ENCODE measurements around the gene C4orf50.

- TF ChIP-seq REST (IDR thresholded peaks at IDR 0.05; ENCODE audit: unreplicated experiment) (no peak), CTCF (conservative IDR thresholded peaks at IDR 0.05; ENCODE audit: low read depth in 2 of 2) (no peak), CREB1 (CRISPR knock-in tag; IDR thresholded peaks at IDR 0.05; ENCODE audit: low read depth) (no peak), EZH2 (IDR thresholded peaks at IDR 0.05; ENCODE audit: low read depth, unreplicated experiment) (no peak), ZNF331 (CRISPR knock-in tag; IDR thresholded peaks at IDR 0.05; ENCODE audit: low read depth) (no peak), POLR2AphosphoS5 (IDR thresholded peaks at IDR 0.05; ENCODE audit: low read depth) (no peak), EZH2phosphoT487 (IDR thresholded peaks at IDR 0.05; ENCODE audit: unreplicated experiment) (no peak), STAT1 (IDR thresholded peaks at IDR 0.05; ENCODE audit: unreplicated experiment) (no peak), ZNF114 (CRISPR knock-in tag; IDR thresholded peaks at IDR 0.05) (no peak), JUNB (IDR thresholded peaks at IDR 0.05; ENCODE audit: unreplicated experiment) (no peak), ETS1 (IDR thresholded peaks at IDR 0.05) (no peak), NANOG (IDR thresholded peaks at IDR 0.05; ENCODE audit: borderline replicate concordance) (no peak), ZNF462 (CRISPR knock-in tag; IDR thresholded peaks at IDR 0.05) (no peak)
Observed at GRCh38 chr4:5973033-5973432, 45.2 kb downstream of the C4orf50 start.

Measured in GM23338 (cell line).